Panc1 (cell line): Measurements from ENCODE around the gene TBC1D16. TPM values are rescaled to one million over a fixed set of nuclear protein-coding genes. Genes with fewer than 3 reads are reported as not detected.
"Not testable (repeated sequence)": the region's sequence is repeated elsewhere in the genome, so short reads cannot be mapped to it uniquely, and the experiment has no call there.

Source experiments
- ATAC-seq: fragments of 200-7000 bp; cut with Tn5 transposase; 2 replicates; pipeline ENCODE4 v1.9.1; 2020; ENCODE audit warnings: mild to moderate bottlenecking, moderate library complexity
- BruUV-seq: library from RNA; stranded (reverse); fragments of 400-500 nt; replicated peaks from 2 replicates; lab custom pipeline; 2021; lab: Mats Ljungman, UMichigan
- CTCF ChIA-PET: fragments of 300-600 bp; sonication (Branson Sonifier 250); formaldehyde crosslinking; loops from one replicate; lab custom pipeline; 2022; ENCODE audit warnings: antibody characterized with exemption; lab: Charles Lee
- POLR2A ChIA-PET: fragments of 300-600 bp; sonication (Branson Sonifier 250); formaldehyde crosslinking; loops from one replicate; lab custom pipeline; 2022; ENCODE audit warnings: antibody characterized with exemption; lab: Charles Lee
- DNase-seq: peaks from one replicate; pipeline ENCODE4 v3.0.0-alpha.2; 2010; ENCODE audit warnings: low read depth, low spot score
- H3K27ac ChIP-seq: 2 replicates; pipeline ENCODE4 v1.5.1; 2011; ENCODE audit warnings: mild to moderate bottlenecking, low read length, inconsistent platforms
- H3K27me3 ChIP-seq: fragments of 200-500 bp; sonication (Bioruptor generic); 2 replicates; pipeline ENCODE4 v1.6.0; 2014; ENCODE audit warnings: low read length, inconsistent platforms; ENCODE audit not compliant: control insufficient read depth, insufficient read depth
- H3K36me3 ChIP-seq: fragments of 200-500 bp; sonication (Bioruptor generic); 2 replicates; pipeline ENCODE4 v1.5.1; 2014; ENCODE audit warnings: inconsistent platforms, mild to moderate bottlenecking, low read length, moderate library complexity; ENCODE audit not compliant: control insufficient read depth, insufficient read depth
- H3K4me1 ChIP-seq: 2 replicates; pipeline ENCODE4 v1.5.1; 2011; ENCODE audit warnings: inconsistent platforms, mild to moderate bottlenecking, low read length, moderate library complexity; ENCODE audit not compliant: control insufficient read depth, insufficient read depth
- H3K4me3 ChIP-seq, 2 experiments: 2 replicates each; pipeline ENCODE4 v1.5.1; 2011 to 2012; ENCODE audit warnings: low read depth in 2 of 2, low read length in 2 of 2, mild to moderate bottlenecking in 2 of 2, inconsistent platforms in 1 of 2, moderate library complexity in 1 of 2
- H3K9me3 ChIP-seq: fragments of 200-500 bp; sonication (Bioruptor generic); 2 replicates; pipeline ENCODE4 v1.5.1; 2014; ENCODE audit warnings: low read depth, mild to moderate bottlenecking, inconsistent platforms, low read length, moderate library complexity; ENCODE audit not compliant: control insufficient read depth, insufficient read depth
- POLR2AphosphoS5 ChIP-seq: IDR thresholded peaks from 2 replicates; pipeline ENCODE4 v1.6.1; 2012; ENCODE audit warnings: mild to moderate bottlenecking, low read depth, low read length, moderate library complexity
- REST ChIP-seq, 2 experiments: IDR thresholded peaks; 2 replicates each; pipeline ENCODE4 v1.6.1; 2011 to 2012; ENCODE audit warnings: low read depth in 2 of 2, control low read depth in 1 of 2, low read length in 1 of 2, mild to moderate bottlenecking in 1 of 2, moderate library complexity in 1 of 2; ENCODE audit not compliant: insufficient read depth in 1 of 2
- SIN3A ChIP-seq: IDR thresholded peaks from 2 replicates; pipeline ENCODE4 v1.6.1; 2012; ENCODE audit warnings: low read depth, mild to moderate bottlenecking, low read length, moderate library complexity, borderline replicate concordance; ENCODE audit not compliant: insufficient read depth
- TCF7L2 ChIP-seq: IDR thresholded peaks from 2 replicates; pipeline ENCODE4 v1.6.1; 2011; ENCODE audit warnings: mild to moderate bottlenecking, low read depth, low read length, inconsistent platforms
- in situ Hi-C: cut with HindIII; loops from 2 replicates; pipeline ENCODE4 v1.10.0; 2016; ENCODE audit warnings: low sequenced_read_pairs, low pct_unique_long_range_greater_than_20kb
- intact Hi-C: fragments of 100-400 bp; cut with micrococcal nuclease; formaldehyde crosslinking; loops from one replicate; pipeline ENCODE4 v1.10.0; 2022; ENCODE audit not compliant: unreplicated experiment
- total RNA-seq: library from RNA; stranded (reverse); gene quantifications from one replicate; pipeline ENCODE4 v1.2.1, GENCODE V29; 2021; ENCODE audit not compliant: unreplicated experiment
- TF ChIP-seq, protein P1 (sequence below): fragments of 450-650 bp; IDR thresholded peaks from 2 replicates; pipeline ENCODE4 v1.5.1; 2017; ENCODE audit warnings: mild to moderate bottlenecking

TBC1D16 gene
- total RNA-seq, 1 experiment from 2014 or later, result 41.6 TPM

DNA sequence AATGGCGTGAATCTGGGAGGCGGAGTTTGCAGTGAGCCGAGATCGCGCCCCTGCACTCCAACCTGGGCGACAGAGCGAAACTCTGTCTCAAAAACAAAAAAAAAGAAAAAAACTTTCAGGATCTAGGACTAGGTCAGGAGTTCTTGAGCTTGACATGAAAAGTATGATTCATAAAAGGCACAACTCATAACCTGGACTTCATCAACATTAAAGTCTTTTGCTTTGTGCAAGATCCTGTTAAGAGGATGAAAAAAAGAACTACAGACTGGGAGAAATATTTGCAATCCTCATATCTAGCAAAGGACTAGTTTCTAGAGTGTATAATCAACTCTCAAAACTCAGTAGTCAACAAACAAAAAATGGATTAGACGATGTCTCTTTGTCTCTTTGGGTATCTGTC, 40.0 kb downstream of the TBC1D16 start:
- in situ Hi-C loops (loop anchor here (25.0 kb wide), 2 partner anchors 133 to 208 kb away; partner anchors contain the start of genes CBX2 and CBX8), intact Hi-C loops (no loop called here)
- H3K36me3 ChIP-seq, result no peaks in the 10 kb centered on the region
- no peak overlapping the region for H3K4me3 ChIP-seq
- no peak overlapping the region for H3K27ac ChIP-seq
- no peaks in the 10 kb centered on the region for H3K27me3 ChIP-seq
- H3K4me1 ChIP-seq, result peaks cover 38% of the 10 kb centered on the region
- ChIA-PET POLR2A (no interaction called here), CTCF (no interaction called here)
- TSS peak; percentile 27 for BruUV-seq
- DNase-seq (no peak), ATAC-seq (no peak)
- no peaks in the 10 kb centered on the region for H3K9me3 ChIP-seq
- TF ChIP-seq REST (IDR thresholded peaks at IDR 0.05; ENCODE audit: insufficient read depth in 1 of 2, low read depth in 2 of 2, low read length in 1 of 2) (no peak), TCF7L2 (no peak), SIN3A (no peak), POLR2AphosphoS5 (no peak)
- TF ChIP-seq, protein P1, sequence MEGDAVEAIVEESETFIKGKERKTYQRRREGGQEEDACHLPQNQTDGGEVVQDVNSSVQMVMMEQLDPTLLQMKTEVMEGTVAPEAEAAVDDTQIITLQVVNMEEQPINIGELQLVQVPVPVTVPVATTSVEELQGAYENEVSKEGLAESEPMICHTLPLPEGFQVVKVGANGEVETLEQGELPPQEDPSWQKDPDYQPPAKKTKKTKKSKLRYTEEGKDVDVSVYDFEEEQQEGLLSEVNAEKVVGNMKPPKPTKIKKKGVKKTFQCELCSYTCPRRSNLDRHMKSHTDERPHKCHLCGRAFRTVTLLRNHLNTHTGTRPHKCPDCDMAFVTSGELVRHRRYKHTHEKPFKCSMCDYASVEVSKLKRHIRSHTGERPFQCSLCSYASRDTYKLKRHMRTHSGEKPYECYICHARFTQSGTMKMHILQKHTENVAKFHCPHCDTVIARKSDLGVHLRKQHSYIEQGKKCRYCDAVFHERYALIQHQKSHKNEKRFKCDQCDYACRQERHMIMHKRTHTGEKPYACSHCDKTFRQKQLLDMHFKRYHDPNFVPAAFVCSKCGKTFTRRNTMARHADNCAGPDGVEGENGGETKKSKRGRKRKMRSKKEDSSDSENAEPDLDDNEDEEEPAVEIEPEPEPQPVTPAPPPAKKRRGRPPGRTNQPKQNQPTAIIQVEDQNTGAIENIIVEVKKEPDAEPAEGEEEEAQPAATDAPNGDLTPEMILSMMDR, result no peak

GRCh38 chr17:79994602-79995001, 41.1 kb downstream of the TBC1D16 start:
- Histone ChIP-seq H3K36me3 (no peaks in the 10 kb centered on the region), H3K4me1 (peaks cover 48% of the 10 kb centered on the region), H3K27me3 (no peaks in the 10 kb centered on the region), H3K27ac (no peak overlapping the region), H3K9me3 (no peaks in the 10 kb centered on the region), H3K4me3 (no peak overlapping the region)
- DNase-seq, result no peak
- no peak for ATAC-seq
- POLR2A ChIA-PET, result interaction anchor here (0.6 kb wide), 1 partner anchor 284 kb away, joined by 3 read pairs; no protein-coding TSS in a partner anchor
- BruUV-seq, result no TSS peak
- TF ChIP-seq SIN3A, result no peak
- CTCF ChIA-PET, result interaction anchor here (1.0 kb wide), 1 partner anchor 11 kb away, joined by 3 read pairs; no protein-coding TSS in a partner anchor
- in situ Hi-C loops, result loop anchor here (25.0 kb wide), 2 partner anchors 132 to 207 kb away; partner anchors contain the start of genes CBX2 and CBX8
- intact Hi-C loops, result loop anchor here (5.0 kb wide), 2 partner anchors 187 to 202 kb away; no protein-coding TSS in a partner anchor

DNA sequence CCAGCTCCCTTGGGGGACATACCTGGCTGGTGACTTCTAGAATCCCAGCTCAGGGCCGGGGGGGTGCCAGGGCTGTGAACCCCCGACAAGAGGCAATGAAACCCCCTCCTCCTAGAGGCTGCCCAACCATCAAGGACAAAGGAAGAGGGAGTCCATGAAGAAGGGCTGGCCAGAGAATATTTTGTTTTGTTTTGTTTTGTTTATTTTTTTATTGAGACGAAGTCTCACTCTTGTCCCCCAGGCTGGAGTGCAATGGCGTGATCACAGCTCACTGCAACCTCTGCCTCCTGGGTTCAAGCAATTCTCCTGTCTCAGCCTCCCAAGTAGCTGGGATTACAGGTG, 41.5 kb downstream of the TBC1D16 start:
- not testable (repeated sequence) for BruUV-seq, DNase-seq, H3K36me3 ChIP-seq, H3K9me3 ChIP-seq, ATAC-seq, H3K27me3 ChIP-seq, H3K4me3 ChIP-seq
- in situ Hi-C loops (loop anchor here (25.0 kb wide), 2 partner anchors 132 to 207 kb away; partner anchors contain the start of genes CBX2 and CBX8), intact Hi-C loops (loop anchor here (5.0 kb wide), 2 partner anchors 187 to 202 kb away; no protein-coding TSS in a partner anchor)
- CTCF ChIA-PET, result interaction anchor here (1.0 to 1.1 kb wide), 2 partner anchors 12 to 14 kb away, joined by 3 read pairs; no protein-coding TSS in a partner anchor
- Histone ChIP-seq H3K27ac (peak overlapping the region; percentile 80), H3K4me1 (peaks cover 52% of the 10 kb centered on the region)
- POLR2A ChIA-PET, result interaction anchor here (0.6 kb wide), 1 partner anchor 283 kb away, joined by 3 read pairs; no protein-coding TSS in a partner anchor
